ENCODE data around the gene HERPUD1. TPM values are rescaled to one million over a fixed set of nuclear protein-coding genes. Genes with fewer than 3 reads are reported as not detected.

The HERPUD1 gene
- total and polyA plus RNA-seq, 2 of the 13 experiments (the other 11 are each of a cell fraction or from before 2014, with no cell fraction given), result 96.2 to 323 TPM

DNA sequence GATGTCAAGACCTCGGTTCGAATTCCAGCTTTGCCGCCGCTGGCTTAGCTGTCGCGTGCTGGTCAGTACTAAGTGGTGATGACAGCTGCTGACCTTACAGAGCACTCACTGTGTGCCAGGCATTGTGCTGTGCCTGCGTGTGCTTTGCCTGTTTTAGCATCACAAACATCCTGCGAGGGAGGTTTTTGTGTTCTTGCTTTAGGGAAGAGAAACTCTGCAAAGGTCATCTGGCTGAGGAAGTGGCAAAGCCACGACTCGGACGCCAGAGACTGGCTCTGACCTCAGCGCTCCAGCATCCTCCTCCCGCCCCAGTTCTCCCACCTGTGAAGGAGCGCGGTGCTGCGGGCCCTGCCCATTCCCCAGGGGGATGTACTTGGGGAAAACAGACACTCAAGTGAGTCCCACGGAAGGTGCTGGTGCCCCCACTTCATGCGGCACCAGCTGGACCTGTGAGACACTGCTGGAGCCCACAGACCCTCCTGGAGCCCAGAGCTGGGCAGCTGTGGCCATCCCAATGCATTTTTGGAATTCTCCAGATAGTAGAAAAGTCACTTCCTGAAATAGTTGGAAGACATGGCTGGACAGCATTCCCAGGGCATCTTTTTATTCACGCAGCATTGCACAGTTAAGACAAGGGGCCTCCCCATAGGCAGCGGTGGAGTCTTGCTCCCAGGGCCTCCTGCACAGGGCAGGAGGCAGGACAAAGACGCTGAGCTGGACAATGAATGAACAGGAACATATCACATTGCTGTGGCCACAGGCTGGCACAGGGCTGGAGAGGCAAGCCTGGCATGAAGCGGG is 20.0 kb upstream of the HERPUD1 start (continued):
- TF ChIP-seq, protein P1, sequence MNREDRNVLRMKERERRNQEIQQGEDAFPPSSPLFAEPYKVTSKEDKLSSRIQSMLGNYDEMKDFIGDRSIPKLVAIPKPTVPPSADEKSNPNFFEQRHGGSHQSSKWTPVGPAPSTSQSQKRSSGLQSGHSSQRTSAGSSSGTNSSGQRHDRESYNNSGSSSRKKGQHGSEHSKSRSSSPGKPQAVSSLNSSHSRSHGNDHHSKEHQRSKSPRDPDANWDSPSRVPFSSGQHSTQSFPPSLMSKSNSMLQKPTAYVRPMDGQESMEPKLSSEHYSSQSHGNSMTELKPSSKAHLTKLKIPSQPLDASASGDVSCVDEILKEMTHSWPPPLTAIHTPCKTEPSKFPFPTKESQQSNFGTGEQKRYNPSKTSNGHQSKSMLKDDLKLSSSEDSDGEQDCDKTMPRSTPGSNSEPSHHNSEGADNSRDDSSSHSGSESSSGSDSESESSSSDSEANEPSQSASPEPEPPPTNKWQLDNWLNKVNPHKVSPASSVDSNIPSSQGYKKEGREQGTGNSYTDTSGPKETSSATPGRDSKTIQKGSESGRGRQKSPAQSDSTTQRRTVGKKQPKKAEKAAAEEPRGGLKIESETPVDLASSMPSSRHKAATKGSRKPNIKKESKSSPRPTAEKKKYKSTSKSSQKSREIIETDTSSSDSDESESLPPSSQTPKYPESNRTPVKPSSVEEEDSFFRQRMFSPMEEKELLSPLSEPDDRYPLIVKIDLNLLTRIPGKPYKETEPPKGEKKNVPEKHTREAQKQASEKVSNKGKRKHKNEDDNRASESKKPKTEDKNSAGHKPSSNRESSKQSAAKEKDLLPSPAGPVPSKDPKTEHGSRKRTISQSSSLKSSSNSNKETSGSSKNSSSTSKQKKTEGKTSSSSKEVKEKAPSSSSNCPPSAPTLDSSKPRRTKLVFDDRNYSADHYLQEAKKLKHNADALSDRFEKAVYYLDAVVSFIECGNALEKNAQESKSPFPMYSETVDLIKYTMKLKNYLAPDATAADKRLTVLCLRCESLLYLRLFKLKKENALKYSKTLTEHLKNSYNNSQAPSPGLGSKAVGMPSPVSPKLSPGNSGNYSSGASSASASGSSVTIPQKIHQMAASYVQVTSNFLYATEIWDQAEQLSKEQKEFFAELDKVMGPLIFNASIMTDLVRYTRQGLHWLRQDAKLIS (CRISPR knock-in tag; IDR thresholded peaks at IDR 0.05), result no peak
- TF ChIP-seq, protein P2, sequence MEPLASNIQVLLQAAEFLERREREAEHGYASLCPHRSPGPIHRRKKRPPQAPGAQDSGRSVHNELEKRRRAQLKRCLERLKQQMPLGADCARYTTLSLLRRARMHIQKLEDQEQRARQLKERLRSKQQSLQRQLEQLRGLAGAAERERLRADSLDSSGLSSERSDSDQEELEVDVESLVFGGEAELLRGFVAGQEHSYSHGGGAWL (CRISPR knock-in tag; IDR thresholded peaks at IDR 0.05), result 0 out of 2 replicates have a peak, but pooled peaks have one; percentile 40
- TF ChIP-seq, protein P3, sequence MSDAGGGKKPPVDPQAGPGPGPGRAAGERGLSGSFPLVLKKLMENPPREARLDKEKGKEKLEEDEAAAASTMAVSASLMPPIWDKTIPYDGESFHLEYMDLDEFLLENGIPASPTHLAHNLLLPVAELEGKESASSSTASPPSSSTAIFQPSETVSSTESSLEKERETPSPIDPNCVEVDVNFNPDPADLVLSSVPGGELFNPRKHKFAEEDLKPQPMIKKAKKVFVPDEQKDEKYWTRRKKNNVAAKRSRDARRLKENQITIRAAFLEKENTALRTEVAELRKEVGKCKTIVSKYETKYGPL (CRISPR knock-in tag; IDR thresholded peaks at IDR 0.05), result no peak
- TF ChIP-seq, protein P4, sequence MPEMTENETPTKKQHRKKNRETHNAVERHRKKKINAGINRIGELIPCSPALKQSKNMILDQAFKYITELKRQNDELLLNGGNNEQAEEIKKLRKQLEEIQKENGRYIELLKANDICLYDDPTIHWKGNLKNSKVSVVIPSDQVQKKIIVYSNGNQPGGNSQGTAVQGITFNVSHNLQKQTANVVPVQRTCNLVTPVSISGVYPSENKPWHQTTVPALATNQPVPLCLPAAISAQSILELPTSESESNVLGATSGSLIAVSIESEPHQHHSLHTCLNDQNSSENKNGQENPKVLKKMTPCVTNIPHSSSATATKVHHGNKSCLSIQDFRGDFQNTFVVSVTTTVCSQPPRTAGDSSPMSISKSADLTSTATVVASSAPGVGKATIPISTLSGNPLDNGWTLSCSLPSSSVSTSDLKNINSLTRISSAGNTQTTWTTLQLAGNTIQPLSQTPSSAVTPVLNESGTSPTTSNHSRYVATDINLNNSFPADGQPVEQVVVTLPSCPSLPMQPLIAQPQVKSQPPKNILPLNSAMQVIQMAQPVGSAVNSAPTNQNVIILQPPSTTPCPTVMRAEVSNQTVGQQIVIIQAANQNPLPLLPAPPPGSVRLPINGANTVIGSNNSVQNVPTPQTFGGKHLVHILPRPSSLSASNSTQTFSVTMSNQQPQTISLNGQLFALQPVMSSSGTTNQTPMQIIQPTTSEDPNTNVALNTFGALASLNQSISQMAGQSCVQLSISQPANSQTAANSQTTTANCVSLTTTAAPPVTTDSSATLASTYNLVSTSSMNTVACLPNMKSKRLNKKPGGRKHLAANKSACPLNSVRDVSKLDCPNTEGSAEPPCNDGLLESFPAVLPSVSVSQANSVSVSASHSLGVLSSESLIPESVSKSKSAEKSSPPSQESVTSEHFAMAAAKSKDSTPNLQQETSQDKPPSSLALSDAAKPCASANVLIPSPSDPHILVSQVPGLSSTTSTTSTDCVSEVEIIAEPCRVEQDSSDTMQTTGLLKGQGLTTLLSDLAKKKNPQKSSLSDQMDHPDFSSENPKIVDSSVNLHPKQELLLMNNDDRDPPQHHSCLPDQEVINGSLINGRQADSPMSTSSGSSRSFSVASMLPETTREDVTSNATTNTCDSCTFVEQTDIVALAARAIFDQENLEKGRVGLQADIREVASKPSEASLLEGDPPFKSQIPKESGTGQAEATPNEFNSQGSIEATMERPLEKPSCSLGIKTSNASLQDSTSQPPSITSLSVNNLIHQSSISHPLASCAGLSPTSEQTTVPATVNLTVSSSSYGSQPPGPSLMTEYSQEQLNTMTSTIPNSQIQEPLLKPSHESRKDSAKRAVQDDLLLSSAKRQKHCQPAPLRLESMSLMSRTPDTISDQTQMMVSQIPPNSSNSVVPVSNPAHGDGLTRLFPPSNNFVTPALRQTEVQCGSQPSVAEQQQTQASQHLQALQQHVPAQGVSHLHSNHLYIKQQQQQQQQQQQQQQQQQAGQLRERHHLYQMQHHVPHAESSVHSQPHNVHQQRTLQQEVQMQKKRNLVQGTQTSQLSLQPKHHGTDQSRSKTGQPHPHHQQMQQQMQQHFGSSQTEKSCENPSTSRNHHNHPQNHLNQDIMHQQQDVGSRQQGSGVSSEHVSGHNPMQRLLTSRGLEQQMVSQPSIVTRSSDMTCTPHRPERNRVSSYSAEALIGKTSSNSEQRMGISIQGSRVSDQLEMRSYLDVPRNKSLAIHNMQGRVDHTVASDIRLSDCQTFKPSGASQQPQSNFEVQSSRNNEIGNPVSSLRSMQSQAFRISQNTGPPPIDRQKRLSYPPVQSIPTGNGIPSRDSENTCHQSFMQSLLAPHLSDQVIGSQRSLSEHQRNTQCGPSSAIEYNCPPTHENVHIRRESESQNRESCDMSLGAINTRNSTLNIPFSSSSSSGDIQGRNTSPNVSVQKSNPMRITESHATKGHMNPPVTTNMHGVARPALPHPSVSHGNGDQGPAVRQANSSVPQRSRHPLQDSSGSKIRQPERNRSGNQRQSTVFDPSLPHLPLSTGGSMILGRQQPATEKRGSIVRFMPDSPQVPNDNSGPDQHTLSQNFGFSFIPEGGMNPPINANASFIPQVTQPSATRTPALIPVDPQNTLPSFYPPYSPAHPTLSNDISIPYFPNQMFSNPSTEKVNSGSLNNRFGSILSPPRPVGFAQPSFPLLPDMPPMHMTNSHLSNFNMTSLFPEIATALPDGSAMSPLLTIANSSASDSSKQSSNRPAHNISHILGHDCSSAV (CRISPR knock-in tag; IDR thresholded peaks at IDR 0.05; ENCODE audit: borderline replicate concordance), result no peak
- no peak for TF ChIP-seq ZNF501 (CRISPR knock-in tag; IDR thresholded peaks at IDR 0.05)
- no peak for TF ChIP-seq ZNF776 (CRISPR knock-in tag; IDR thresholded peaks at IDR 0.05)
- 0 out of 2 replicates have a peak, but pooled peaks have one; percentile 37 for TF ChIP-seq ZNF777 (CRISPR knock-in tag; IDR thresholded peaks at IDR 0.05)
- no peak for TF ChIP-seq KDM6A (CRISPR knock-in tag; IDR thresholded peaks at IDR 0.05; ENCODE audit: low read depth)
- TF ChIP-seq ZNF839 (CRISPR knock-in tag; IDR thresholded peaks at IDR 0.05; ENCODE audit: borderline replicate concordance), result no peak
- TF ChIP-seq FLYWCH1 (CRISPR knock-in tag; IDR thresholded peaks at IDR 0.05), result no peak
- TF ChIP-seq ARHGAP35 (CRISPR knock-in tag; IDR thresholded peaks at IDR 0.05; ENCODE audit: borderline replicate concordance), result 0 out of 2 replicates have a peak, but pooled peaks have one; percentile 46
- TF ChIP-seq TAF15 (IDR thresholded peaks at IDR 0.05; ENCODE audit: low read depth, low read length, poor library complexity, severe bottlenecking), result no peak
- 0 out of 2 replicates have a peak, but pooled peaks have one; percentile 26 for TF ChIP-seq RXRA (CRISPR knock-in tag; IDR thresholded peaks at IDR 0.05)
- no peak for TF ChIP-seq ZNF382 (CRISPR knock-in tag; IDR thresholded peaks at IDR 0.05; ENCODE audit: borderline replicate concordance)
- no peak for TF ChIP-seq ZNF768 (CRISPR knock-in tag; IDR thresholded peaks at IDR 0.05)
- no peak for TF ChIP-seq ZEB1 (IDR thresholded peaks at IDR 0.05; ENCODE audit: insufficient replicate concordance, low read depth)
